ENCODE data around the gene AUNIP.

Gene AUNIP

GRCh38 chr1:25880518-25880917 lies 21.3 kb upstream of the AUNIP start:
- no peak overlapping the region for H3K9ac ChIP-seq
- TF ChIP-seq CTCF (IDR thresholded peaks at IDR 0.05) = no peak
- no peak overlapping the region for H3K4me2 ChIP-seq (ENCODE audit: low read length)
- no peaks in the 10 kb centered on the region for H3K79me2 ChIP-seq
- H3K27ac ChIP-seq = no peak overlapping the region
- no peaks in the 10 kb centered on the region for H3K9me3 ChIP-seq (ENCODE audit: control insufficient read depth, low read length)
- H3K27me3 ChIP-seq (ENCODE audit: control insufficient read depth, insufficient read depth, low read length) = no peaks in the 10 kb centered on the region
- H3K36me3 ChIP-seq (ENCODE audit: control insufficient read depth, insufficient read depth, low read length) = no peaks in the 10 kb centered on the region
- no peak overlapping the region for H2AFZ ChIP-seq
- no peak overlapping the region for H3K4me3 ChIP-seq (ENCODE audit: low read depth, low read length)
- H3K4me1 ChIP-seq = no peaks in the 10 kb centered on the region

GRCh38 chr1:25879675-25880074 lies 20.4 kb upstream of the AUNIP start:
- Histone ChIP-seq H3K27ac (no peak overlapping the region), H2AFZ (no peak overlapping the region), H3K79me2 (no peaks in the 10 kb centered on the region), H3K4me2 (ENCODE audit: low read length) (no peak overlapping the region), H3K36me3 (ENCODE audit: control insufficient read depth, insufficient read depth, low read length) (no peaks in the 10 kb centered on the region), H3K9ac (no peak overlapping the region), H3K4me1 (peaks cover under 1% of the 10 kb centered on the region), H3K4me3 (ENCODE audit: low read depth, low read length) (no peak overlapping the region), H3K27me3 (ENCODE audit: control insufficient read depth, insufficient read depth, low read length) (no peaks in the 10 kb centered on the region), H3K9me3 (ENCODE audit: control insufficient read depth, low read length) (no peaks in the 10 kb centered on the region)
- TF ChIP-seq CTCF (IDR thresholded peaks at IDR 0.05) = no peak

GRCh38 chr1:25878690-25879089 lies 19.4 kb upstream of the AUNIP start:
- no peak overlapping the region for H3K9ac ChIP-seq
- H3K4me2 ChIP-seq (ENCODE audit: low read length) = no peak overlapping the region
- H3K36me3 ChIP-seq (ENCODE audit: control insufficient read depth, insufficient read depth, low read length) = no peaks in the 10 kb centered on the region
- no peaks in the 10 kb centered on the region for H3K9me3 ChIP-seq (ENCODE audit: control insufficient read depth, low read length)
- no peaks in the 10 kb centered on the region for H3K27me3 ChIP-seq (ENCODE audit: control insufficient read depth, insufficient read depth, low read length)
- TF ChIP-seq CTCF (IDR thresholded peaks at IDR 0.05) = no peak
- no peak overlapping the region for H3K27ac ChIP-seq
- no peak overlapping the region for H3K4me3 ChIP-seq (ENCODE audit: low read depth, low read length)
- no peaks in the 10 kb centered on the region for H3K79me2 ChIP-seq
- H2AFZ ChIP-seq = no peak overlapping the region
- H3K4me1 ChIP-seq = peaks cover 5% of the 10 kb centered on the region

GRCh38 chr1:25877155-25877554 lies 17.9 kb upstream of the AUNIP start:
- Histone ChIP-seq H3K79me2 (no peaks in the 10 kb centered on the region), H3K27me3 (ENCODE audit: control insufficient read depth, insufficient read depth, low read length) (no peaks in the 10 kb centered on the region), H3K4me2 (ENCODE audit: low read length) (no peak overlapping the region), H3K4me1 (peaks cover 5% of the 10 kb centered on the region), H3K27ac (no peak overlapping the region), H3K9ac (no peak overlapping the region), H3K36me3 (ENCODE audit: control insufficient read depth, insufficient read depth, low read length) (no peaks in the 10 kb centered on the region), H3K9me3 (ENCODE audit: control insufficient read depth, low read length) (no peaks in the 10 kb centered on the region), H3K4me3 (ENCODE audit: low read depth, low read length) (no peak overlapping the region), H2AFZ (no peak overlapping the region)
- no peak for TF ChIP-seq CTCF (IDR thresholded peaks at IDR 0.05)

- H3K4me2 ChIP-seq (ENCODE audit: low read length) = no peak overlapping the region
- H3K9me3 ChIP-seq (ENCODE audit: control insufficient read depth, low read length) = no peaks in the 10 kb centered on the region
- TF ChIP-seq CTCF (IDR thresholded peaks at IDR 0.05) = no peak
- H3K9ac ChIP-seq = no peak overlapping the region
- H3K27me3 ChIP-seq (ENCODE audit: control insufficient read depth, insufficient read depth, low read length) = no peaks in the 10 kb centered on the region
- peaks cover 7% of the 10 kb centered on the region for H3K4me1 ChIP-seq
- H3K79me2 ChIP-seq = no peaks in the 10 kb centered on the region
- H3K4me3 ChIP-seq (ENCODE audit: low read depth, low read length) = no peak overlapping the region
- no peak overlapping the region for H2AFZ ChIP-seq
- no peak overlapping the region for H3K27ac ChIP-seq
- no peaks in the 10 kb centered on the region for H3K36me3 ChIP-seq (ENCODE audit: control insufficient read depth, insufficient read depth, low read length)
These were observed 17.4 kb upstream of the AUNIP start for GRCh38 chr1:25876693-25877077.

Data from parathyroid adenoma (tissue), 2 donors.